H1 (cell line): ENCODE results near the gene ARG2. TPM values are rescaled to one million over a fixed set of nuclear protein-coding genes. Genes with fewer than 3 reads are reported as not detected.

Experiments used
- CTCF ChIA-PET: fragments of 300-600 bp; sonication (Branson Sonifier 250); formaldehyde crosslinking; loops from one replicate; lab custom pipeline; 2021; ENCODE audit not compliant: partially characterized antibody; lab: Charles Lee
- POLR2A ChIA-PET: fragments of 300-600 bp; sonication (Branson Sonifier 250); formaldehyde crosslinking; loops from one replicate; lab custom pipeline; 2021; ENCODE audit warnings: inconsistent platforms; ENCODE audit not compliant: partially characterized antibody; lab: Charles Lee
- DNase-seq, 2 experiments: peaks; one replicate each; pipeline versions ENCODE4 v3.0.0 to v3.0.0-alpha.2; 2010 to 2022; ENCODE audit warnings: low spot score in 2 of 2, low read depth in 1 of 2, mixed read lengths in 1 of 2
- FAIRE-seq: peaks from 2 replicates; lab custom pipeline; 2011; peaks lifted over from hg19 to GRCh38; lab: Jason Lieb, UNC
- H2AFZ ChIP-seq: 2 replicates; pipeline ENCODE4 v1.8.1; 2012; ENCODE audit warnings: low read length, inconsistent platforms
- H2AK5ac ChIP-seq: 2 replicates; pipeline ENCODE4 v1.6.1; 2013; ENCODE audit warnings: low read depth, low read length
- H2BK120ac ChIP-seq: replicated peaks from 2 replicates; pipeline ENCODE3; 2013; ENCODE audit warnings: low read depth, low read length, inconsistent platforms
- H2BK12ac ChIP-seq: 2 replicates; pipeline ENCODE4 v1.6.1; 2013; ENCODE audit warnings: low read depth, low read length
- H2BK15ac ChIP-seq: 2 replicates; pipeline ENCODE4 v1.6.1; 2013; ENCODE audit warnings: low read length
- H2BK20ac ChIP-seq: 2 replicates; pipeline ENCODE4 v1.6.1; 2013; ENCODE audit warnings: low read length
- H2BK5ac ChIP-seq: 2 replicates; pipeline ENCODE4 v1.6.1; 2013; ENCODE audit warnings: low read depth, low read length
- H3K14ac ChIP-seq: 2 replicates; pipeline ENCODE4 v1.6.1; 2013; ENCODE audit warnings: inconsistent platforms; ENCODE audit not compliant: insufficient read length
- H3K18ac ChIP-seq: 2 replicates; pipeline ENCODE4 v1.6.1; 2013; ENCODE audit warnings: low read length; ENCODE audit errors: extremely low read depth
- H3K23ac ChIP-seq: 2 replicates; pipeline ENCODE4 v1.6.1; 2013; ENCODE audit warnings: inconsistent platforms; ENCODE audit not compliant: insufficient read length
- H3K23me2 ChIP-seq: 2 replicates; pipeline ENCODE4 v1.6.1; 2013; ENCODE audit warnings: low read depth, low read length
- H3K27ac ChIP-seq: 2 replicates; pipeline ENCODE4 v1.6.1; 2011; ENCODE audit warnings: low read depth, low read length, inconsistent platforms
- H3K27me3 ChIP-seq, 4 experiments: replicated peaks in 1 of 4; 1 replicate in 1 of 4; 2 replicates in 3 of 4; pipeline versions ENCODE4 v1.6.1 to v1.8.1; 2011 to 2013; ENCODE audit warnings: low read length in 3 of 4, mild to moderate bottlenecking in 3 of 4, inconsistent platforms in 2 of 4, mixed read lengths in 2 of 4, moderate library complexity in 1 of 4; ENCODE audit not compliant: control insufficient read depth in 3 of 4, insufficient read depth in 3 of 4; ENCODE audit errors: extremely low read depth in 1 of 4
- H3K36me3 ChIP-seq, 4 experiments: 2 replicates each; pipeline versions ENCODE4 v1.6.1 to v1.8.1; 2011 to 2013; ENCODE audit warnings: mild to moderate bottlenecking in 4 of 4, low read length in 3 of 4, moderate library complexity in 2 of 4, control low read depth in 1 of 4, inconsistent platforms in 1 of 4; ENCODE audit not compliant: insufficient read depth in 4 of 4, control insufficient read depth in 2 of 4
- H3K4ac ChIP-seq: replicated peaks from 2 replicates; pipeline ENCODE3; 2013; ENCODE audit warnings: low read length, low read depth, mixed read lengths, inconsistent platforms; ENCODE audit not compliant: insufficient read length
- H3K4me1 ChIP-seq, 4 experiments: replicated peaks in 1 of 4; 1 replicate in 1 of 4; 2 replicates in 3 of 4; pipeline versions ENCODE4 v1.6.1 to v1.8.1; 2011 to 2013; ENCODE audit warnings: low read length in 3 of 4, inconsistent platforms in 2 of 4, mixed read lengths in 1 of 4; ENCODE audit not compliant: insufficient read depth in 4 of 4, control insufficient read depth in 3 of 4
- H3K4me2 ChIP-seq, 2 experiments: 2 replicates each; pipeline versions ENCODE4 v1.6.1 to v1.8.1; 2011 to 2013; ENCODE audit warnings: low read depth in 2 of 2, low read length in 2 of 2, control low read depth in 1 of 2, inconsistent platforms in 1 of 2, mild to moderate bottlenecking in 1 of 2; ENCODE audit not compliant: insufficient read depth in 1 of 2
- H3K4me3 ChIP-seq, 4 experiments: fragments of 200-600, 300-600 bp in 1 of 4; sonication (generic), shearing (Covaris generic), sonication (Bioruptor Twin) in 1 of 4; 2 replicates each; pipeline versions ENCODE4 v1.5.1 to v1.8.1; 2011 to 2016; ENCODE audit warnings: low read length in 4 of 4, low read depth in 3 of 4, control low read depth in 2 of 4, inconsistent platforms in 2 of 4, mild to moderate bottlenecking in 2 of 4, mixed read lengths in 1 of 4, moderate library complexity in 1 of 4; ENCODE audit not compliant: insufficient read depth in 2 of 4; ENCODE audit errors: extremely low read depth in 1 of 4
- H3K56ac ChIP-seq: replicated peaks from 2 replicates; pipeline ENCODE3; 2013; ENCODE audit warnings: low read depth, mild to moderate bottlenecking, mixed read lengths, low read length, inconsistent platforms; ENCODE audit not compliant: insufficient read length
- H3K79me1 ChIP-seq: 2 replicates; pipeline ENCODE4 v1.6.1; 2013; ENCODE audit warnings: low read depth, low read length, control low read depth
- H3K79me2 ChIP-seq, 2 experiments: 2 replicates each; pipeline versions ENCODE4 v1.6.1 to v1.8.1; 2012 to 2013; ENCODE audit warnings: low read length in 2 of 2, mild to moderate bottlenecking in 2 of 2, inconsistent platforms in 1 of 2; ENCODE audit not compliant: insufficient read depth in 2 of 2, control insufficient read depth in 1 of 2
- H3K9ac ChIP-seq, 4 experiments: replicated peaks in 1 of 4; 1 replicate in 1 of 4; 2 replicates in 3 of 4; pipeline versions ENCODE4 v1.6.1 to v1.8.1; 2011 to 2013; ENCODE audit warnings: low read depth in 3 of 4, low read length in 3 of 4, control low read depth in 2 of 4, mild to moderate bottlenecking in 2 of 4, moderate library complexity in 2 of 4, inconsistent platforms in 1 of 4; ENCODE audit errors: extremely low read depth in 1 of 4
- H3K9me3 ChIP-seq, 2 experiments: 2 replicates each; pipeline versions ENCODE4 v1.6.1 to v1.8.1; 2012 to 2013; ENCODE audit warnings: mild to moderate bottlenecking in 2 of 2, moderate library complexity in 2 of 2, control low read depth in 1 of 2, inconsistent platforms in 1 of 2, low read depth in 1 of 2, low read length in 1 of 2, mixed read lengths in 1 of 2; ENCODE audit not compliant: insufficient read depth in 2 of 2
- H4K20me1 ChIP-seq, 2 experiments: replicated peaks in 1 of 2; 2 replicates each; pipeline versions ENCODE3 to v1.8.1; 2011 to 2013; ENCODE audit warnings: inconsistent platforms in 2 of 2, low read length in 2 of 2, mild to moderate bottlenecking in 1 of 2; ENCODE audit not compliant: insufficient read depth in 2 of 2, control insufficient read depth in 1 of 2
- H4K5ac ChIP-seq: 2 replicates; pipeline ENCODE4 v1.6.1; 2013; ENCODE audit warnings: low read length, low read depth, mixed read lengths, inconsistent platforms; ENCODE audit not compliant: insufficient read length
- H4K8ac ChIP-seq: 2 replicates; pipeline ENCODE4 v1.8.0; 2013; ENCODE audit warnings: mild to moderate bottlenecking, moderate library complexity, low read length, inconsistent platforms; ENCODE audit not compliant: insufficient read depth; ENCODE audit errors: extremely low read depth
- H4K91ac ChIP-seq: replicated peaks from 2 replicates; pipeline ENCODE3; 2013; ENCODE audit warnings: low read length, mixed read lengths, inconsistent platforms; ENCODE audit not compliant: insufficient read length
- KDM1A ChIP-seq: fragments of 200-600, 300-600 bp; sonication (generic); IDR thresholded peaks from 2 replicates; pipeline ENCODE4 v1.7.1; 2016; ENCODE audit warnings: mild to moderate bottlenecking, low read length, borderline replicate concordance
- WGBS, 2 experiments: shearing (Covaris generic) in 1 of 2; methylation state at CpG; one replicate each; pipeline versions ENCODE4 v1.1.6 to v1.1.7; 2013 to 2015; ENCODE audit warnings: low lambda C conversion rate in 2 of 2, mixed read lengths in 2 of 2, inconsistent platforms in 1 of 2, low coverage in 1 of 2, missing lambda C conversion rate in 1 of 2; ENCODE audit not compliant: insufficient replicate concordance in 2 of 2, insufficient coverage in 1 of 2, insufficient read length in 1 of 2; ENCODE audit errors: extremely low coverage in 1 of 2, missing lambda C conversion rate in 1 of 2; 5-methylcytosine and 5-hydroxymethylcytosine counted together
- polyA plus RNA-seq, 7 experiments: library from polyadenylated mRNA; depleted of rRNA in 3 of 7; stranded (reverse) in 5 of 7; unstranded in 2 of 7; fragments of >200 nt in 5 of 7; fragments of 200-250 nt in 2 of 7; gene quantifications; 1 replicate in 5 of 7; 2 replicates in 1 of 7; 4 replicates in 1 of 7; pipeline versions ENCODE4 v1.2.1 to v1.2.3, GENCODE V29; 2011 to 2013; ENCODE audit warnings: missing spikeins in 2 of 7, mixed read lengths in 2 of 7
- total RNA-seq: library from RNA; stranded (reverse); fragmentation: NEBNext Ultra II Directional; extraction: Animal tissue kit (Norgen Biotek cat#: 25700); gene quantifications from 2 replicates; pipeline ENCODE4 v1.2.1, GENCODE V29; 2021
- TF ChIP-seq, protein P1 (sequence below), 3 experiments: IDR thresholded peaks; 1 replicate in 2 of 3; 2 replicates in 1 of 3; pipeline versions ENCODE4 v1.5.1 to v1.6.1; 2011; ENCODE audit warnings: low read length in 3 of 3, mild to moderate bottlenecking in 3 of 3, inconsistent platforms in 2 of 3, low read depth in 1 of 3, moderate library complexity in 1 of 3; ENCODE audit not compliant: insufficient read depth in 1 of 3; ENCODE audit errors: control extremely low read depth in 1 of 3

Gene ARG2
- total and polyA plus RNA-seq, 2 of the 8 experiments (the other 6 are each of a cell fraction or from before 2014, with no cell fraction given), result 49.9 to 59.1 TPM

- no peak overlapping the region for H3K18ac ChIP-seq
- CTCF ChIA-PET, result interaction anchor here (0.7 to 28.8 kb wide), 14 partner anchors 10 to 216 kb away, joined by 3 to 924 read pairs (median 3); partner anchors contain the start of gene PLEKHH1
- no peak for TF ChIP-seq KDM1A
- TF ChIP-seq, protein P1, sequence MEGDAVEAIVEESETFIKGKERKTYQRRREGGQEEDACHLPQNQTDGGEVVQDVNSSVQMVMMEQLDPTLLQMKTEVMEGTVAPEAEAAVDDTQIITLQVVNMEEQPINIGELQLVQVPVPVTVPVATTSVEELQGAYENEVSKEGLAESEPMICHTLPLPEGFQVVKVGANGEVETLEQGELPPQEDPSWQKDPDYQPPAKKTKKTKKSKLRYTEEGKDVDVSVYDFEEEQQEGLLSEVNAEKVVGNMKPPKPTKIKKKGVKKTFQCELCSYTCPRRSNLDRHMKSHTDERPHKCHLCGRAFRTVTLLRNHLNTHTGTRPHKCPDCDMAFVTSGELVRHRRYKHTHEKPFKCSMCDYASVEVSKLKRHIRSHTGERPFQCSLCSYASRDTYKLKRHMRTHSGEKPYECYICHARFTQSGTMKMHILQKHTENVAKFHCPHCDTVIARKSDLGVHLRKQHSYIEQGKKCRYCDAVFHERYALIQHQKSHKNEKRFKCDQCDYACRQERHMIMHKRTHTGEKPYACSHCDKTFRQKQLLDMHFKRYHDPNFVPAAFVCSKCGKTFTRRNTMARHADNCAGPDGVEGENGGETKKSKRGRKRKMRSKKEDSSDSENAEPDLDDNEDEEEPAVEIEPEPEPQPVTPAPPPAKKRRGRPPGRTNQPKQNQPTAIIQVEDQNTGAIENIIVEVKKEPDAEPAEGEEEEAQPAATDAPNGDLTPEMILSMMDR (IDR thresholded peaks at IDR 0.05; ENCODE audit: control extremely low read depth in 1 of 3, insufficient read depth in 1 of 3, low read depth in 1 of 3, low read length in 3 of 3), result peak in 1 of 3 experiments; percentile 1; a peak in 1 of 4 replicates
- TF ChIP-seq, all 59 proteins: peak for 1
These were observed 43.3 kb upstream of the ARG2 start for GRCh38 chr14:67576216-67576955.

More at GRCh38 chr14:67576216-67576955, 43.3 kb upstream of the ARG2 start:
- no peaks in the 10 kb centered on the region for H3K4me1 ChIP-seq
- H3K56ac ChIP-seq, result no peak overlapping the region
- H3K14ac ChIP-seq, result no peak overlapping the region
- no peak overlapping the region for H4K91ac ChIP-seq
- H3K9ac ChIP-seq, result no peak overlapping the region
- no peaks in the 10 kb centered on the region for H3K9me3 ChIP-seq
- no peak overlapping the region for H2BK120ac ChIP-seq
- POLR2A ChIA-PET, result interaction anchor here (2.0 kb wide), 1 partner anchor 8 kb away, joined by 6 read pairs; no protein-coding TSS in a partner anchor
- H3K27ac ChIP-seq, result no peak overlapping the region
- no peak overlapping the region for H2BK12ac ChIP-seq
- H3K4me3 ChIP-seq, result no peak overlapping the region
- no peak overlapping the region for H2BK15ac ChIP-seq
- WGBS, 2 experiments, result 93% methylated on average over 7 of the region's 7 CpGs; no CpG with 5 or more reads in 1 of the 2 experiments
- DNase-seq (no peak), FAIRE-seq (no peak)
- no peak overlapping the region for H2AK5ac ChIP-seq
- no peaks in the 10 kb centered on the region for H3K23me2 ChIP-seq
- H3K23ac ChIP-seq, result no peak overlapping the region
- no peak overlapping the region for H4K5ac ChIP-seq
- no peaks in the 10 kb centered on the region; the same call in 1 of the 2 replicates for H3K79me1 ChIP-seq
- H2BK5ac ChIP-seq, result no peak overlapping the region
- peaks cover 6 to 19% (median 8%) of the 10 kb centered on the region in 4 experiments; a peak in 4 of 8 replicates for H3K36me3 ChIP-seq
- H3K4ac ChIP-seq, result no peak overlapping the region
- H3K4me2 ChIP-seq, result no peak overlapping the region
- H3K79me2 ChIP-seq, result no peaks in the 10 kb centered on the region
- H3K27me3 ChIP-seq, result no peaks in the 10 kb centered on the region
- peaks cover 3% of the 10 kb centered on the region in 2 experiments for H4K20me1 ChIP-seq
- H4K8ac ChIP-seq, result no peak overlapping the region
- no peak overlapping the region for H2BK20ac ChIP-seq
- no peak overlapping the region for H2AFZ ChIP-seq
